ENCODE data around the gene MLEC.

GRCh38 chr12:120661432-120661831 is 25.5 kb upstream of the MLEC start:
- TF ChIP-seq POLR2A (IDR thresholded peaks at IDR 0.05; ENCODE audit: low read length) (no peak), GATA1 (IDR thresholded peaks at IDR 0.05; ENCODE audit: low read depth, low read length) (no peak)
